HepG2 (cell line): ENCODE measurements around the gene MEA1. TPM values are rescaled to one million over a fixed set of nuclear protein-coding genes. Genes with fewer than 3 reads are reported as not detected.

Experiments
- GABPB1 ChIP-seq: IDR thresholded peaks from 2 replicates; pipeline ENCODE4 v1.6.1; 2016; ENCODE audit warnings: mild to moderate bottlenecking, missing genetic modification reagents, moderate library complexity, missing compliant biosample characterization
- GPN1 ChIP-seq: sonication (generic); formaldehyde crosslinking; IDR thresholded peaks from 2 replicates; pipeline ENCODE4 v1.5.1; 2020; ENCODE audit warnings: missing genetic modification reagents, borderline replicate concordance
- HIC2 ChIP-seq: sonication (generic); formaldehyde crosslinking; IDR thresholded peaks from 2 replicates; pipeline ENCODE4 v1.9.0; 2022; ENCODE audit warnings: low read depth, missing genetic modification reagents
- HMGXB3 ChIP-seq: sonication (generic); formaldehyde crosslinking; IDR thresholded peaks from 2 replicates; pipeline ENCODE4 v1.4.0; 2020; ENCODE audit warnings: missing genetic modification reagents, borderline replicate concordance
- IKZF1 ChIP-seq: fragments of 450-650 bp; IDR thresholded peaks from 2 replicates; pipeline ENCODE4 v1.7.1; 2016
- PTBP1 ChIP-seq: fragments of 200-400 bp; formaldehyde crosslinking; IDR thresholded peaks from 2 replicates; pipeline ENCODE4 v1.6.1; 2018; ENCODE audit warnings: low read length, low read depth; ENCODE audit not compliant: poor library complexity, severe bottlenecking
- RNF2 ChIP-seq: fragments of 450-650 bp; conservative IDR thresholded peaks from 2 replicates; pipeline ENCODE4 v1.6.1; 2016; ENCODE audit warnings: low read depth
- SAFB2 ChIP-seq: sonication (generic); formaldehyde crosslinking; IDR thresholded peaks from 2 replicates; pipeline ENCODE4 v1.5.1; 2020; ENCODE audit warnings: missing genetic modification reagents, low read depth, mild to moderate bottlenecking, borderline replicate concordance
- SIX1 ChIP-seq: sonication (generic); formaldehyde crosslinking; IDR thresholded peaks from 2 replicates; pipeline ENCODE4 v1.4.0; 2020; ENCODE audit warnings: missing genetic modification reagents, borderline replicate concordance
- TEAD2 ChIP-seq: sonication (generic); formaldehyde crosslinking; IDR thresholded peaks from 2 replicates; pipeline ENCODE4 v1.9.0; 2021; ENCODE audit warnings: missing genetic modification reagents
- ZBTB38 ChIP-seq: sonication (generic); formaldehyde crosslinking; IDR thresholded peaks from 2 replicates; pipeline ENCODE4 v1.5.1; 2020; ENCODE audit warnings: mild to moderate bottlenecking, missing genetic modification reagents
- ZMYM2 ChIP-seq: sonication (generic); formaldehyde crosslinking; IDR thresholded peaks from 2 replicates; pipeline ENCODE4 v1.8.0; 2022; ENCODE audit warnings: mild to moderate bottlenecking, missing genetic modification reagents
- ZNF235 ChIP-seq: sonication (generic); formaldehyde crosslinking; IDR thresholded peaks from 2 replicates; pipeline ENCODE4 v1.8.1; 2023; ENCODE audit warnings: mild to moderate bottlenecking, missing genetic modification reagents, borderline replicate concordance
- ZSCAN9 ChIP-seq: IDR thresholded peaks from 2 replicates; pipeline ENCODE4 v1.6.1; 2016; ENCODE audit warnings: borderline replicate concordance
- polyA plus RNA-seq, 8 experiments: library from polyadenylated mRNA; depleted of rRNA in 3 of 8; stranded (reverse) in 7 of 8; unstranded in 1 of 8; fragments of >200 nt; fragmentation: Illumina TruSeq in 4 of 8; extraction: Trizol in 4 of 8; gene quantifications; 2 replicates each; pipeline versions ENCODE4 v1.2.1 to v1.2.3, GENCODE V29; 2011 to 2016; ENCODE audit warnings: low read depth in 4 of 8, missing spikeins in 1 of 8, mixed read lengths in 1 of 8; ENCODE audit not compliant: insufficient read depth in 1 of 8
- total RNA-seq, 5 experiments: library from RNA; depleted of rRNA; stranded (reverse); fragments of >200 nt; fragmentation: Illumina TruSeq; extraction: Trizol; gene quantifications; 2 replicates each; pipeline ENCODE4 v1.2.3, GENCODE V29; 2016; ENCODE audit warnings: low read depth in 1 of 5
- TF ChIP-seq, protein P1 (sequence below): sonication (generic); formaldehyde crosslinking; IDR thresholded peaks from 2 replicates; pipeline ENCODE4 v1.4.0; 2020; ENCODE audit warnings: mild to moderate bottlenecking, low read depth, missing genetic modification reagents
- TF ChIP-seq, protein P2 (sequence below): sonication (generic); formaldehyde crosslinking; IDR thresholded peaks from 2 replicates; pipeline ENCODE4 v1.4.0; 2020; ENCODE audit warnings: missing genetic modification reagents
- TF ChIP-seq, protein P3 (sequence below): sonication (generic); formaldehyde crosslinking; IDR thresholded peaks from 2 replicates; pipeline ENCODE4 v1.4.0; 2020; ENCODE audit warnings: missing genetic modification reagents, borderline replicate concordance

MEA1 gene
- total and polyA plus RNA-seq, 2 of the 13 experiments (the other 11 are each of a cell fraction or from before 2014, with no cell fraction given), result 75.6 to 86.2 TPM

GRCh38 chr6:43052842-43053544, 39.2 kb upstream of the MEA1 start (continued):
- no peak for TF ChIP-seq HMGXB3 (CRISPR knock-in tag)
- TF ChIP-seq, protein P1, sequence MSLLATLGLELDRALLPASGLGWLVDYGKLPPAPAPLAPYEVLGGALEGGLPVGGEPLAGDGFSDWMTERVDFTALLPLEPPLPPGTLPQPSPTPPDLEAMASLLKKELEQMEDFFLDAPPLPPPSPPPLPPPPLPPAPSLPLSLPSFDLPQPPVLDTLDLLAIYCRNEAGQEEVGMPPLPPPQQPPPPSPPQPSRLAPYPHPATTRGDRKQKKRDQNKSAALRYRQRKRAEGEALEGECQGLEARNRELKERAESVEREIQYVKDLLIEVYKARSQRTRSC (CRISPR knock-in tag), result no peak
- TF ChIP-seq GPN1, result no peak
- no peak for TF ChIP-seq ZMYM2 (CRISPR knock-in tag)
- TF ChIP-seq HIC2 (CRISPR knock-in tag), result no peak
- TF ChIP-seq TEAD2, result 0 out of 2 replicates have a peak, but pooled peaks have one; percentile 32
- TF ChIP-seq, protein P2, sequence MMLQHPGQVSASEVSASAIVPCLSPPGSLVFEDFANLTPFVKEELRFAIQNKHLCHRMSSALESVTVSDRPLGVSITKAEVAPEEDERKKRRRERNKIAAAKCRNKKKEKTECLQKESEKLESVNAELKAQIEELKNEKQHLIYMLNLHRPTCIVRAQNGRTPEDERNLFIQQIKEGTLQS (CRISPR knock-in tag), result no peak
- peak; percentile 76 for TF ChIP-seq ZBTB38 (CRISPR knock-in tag)
- TF ChIP-seq, protein P3, sequence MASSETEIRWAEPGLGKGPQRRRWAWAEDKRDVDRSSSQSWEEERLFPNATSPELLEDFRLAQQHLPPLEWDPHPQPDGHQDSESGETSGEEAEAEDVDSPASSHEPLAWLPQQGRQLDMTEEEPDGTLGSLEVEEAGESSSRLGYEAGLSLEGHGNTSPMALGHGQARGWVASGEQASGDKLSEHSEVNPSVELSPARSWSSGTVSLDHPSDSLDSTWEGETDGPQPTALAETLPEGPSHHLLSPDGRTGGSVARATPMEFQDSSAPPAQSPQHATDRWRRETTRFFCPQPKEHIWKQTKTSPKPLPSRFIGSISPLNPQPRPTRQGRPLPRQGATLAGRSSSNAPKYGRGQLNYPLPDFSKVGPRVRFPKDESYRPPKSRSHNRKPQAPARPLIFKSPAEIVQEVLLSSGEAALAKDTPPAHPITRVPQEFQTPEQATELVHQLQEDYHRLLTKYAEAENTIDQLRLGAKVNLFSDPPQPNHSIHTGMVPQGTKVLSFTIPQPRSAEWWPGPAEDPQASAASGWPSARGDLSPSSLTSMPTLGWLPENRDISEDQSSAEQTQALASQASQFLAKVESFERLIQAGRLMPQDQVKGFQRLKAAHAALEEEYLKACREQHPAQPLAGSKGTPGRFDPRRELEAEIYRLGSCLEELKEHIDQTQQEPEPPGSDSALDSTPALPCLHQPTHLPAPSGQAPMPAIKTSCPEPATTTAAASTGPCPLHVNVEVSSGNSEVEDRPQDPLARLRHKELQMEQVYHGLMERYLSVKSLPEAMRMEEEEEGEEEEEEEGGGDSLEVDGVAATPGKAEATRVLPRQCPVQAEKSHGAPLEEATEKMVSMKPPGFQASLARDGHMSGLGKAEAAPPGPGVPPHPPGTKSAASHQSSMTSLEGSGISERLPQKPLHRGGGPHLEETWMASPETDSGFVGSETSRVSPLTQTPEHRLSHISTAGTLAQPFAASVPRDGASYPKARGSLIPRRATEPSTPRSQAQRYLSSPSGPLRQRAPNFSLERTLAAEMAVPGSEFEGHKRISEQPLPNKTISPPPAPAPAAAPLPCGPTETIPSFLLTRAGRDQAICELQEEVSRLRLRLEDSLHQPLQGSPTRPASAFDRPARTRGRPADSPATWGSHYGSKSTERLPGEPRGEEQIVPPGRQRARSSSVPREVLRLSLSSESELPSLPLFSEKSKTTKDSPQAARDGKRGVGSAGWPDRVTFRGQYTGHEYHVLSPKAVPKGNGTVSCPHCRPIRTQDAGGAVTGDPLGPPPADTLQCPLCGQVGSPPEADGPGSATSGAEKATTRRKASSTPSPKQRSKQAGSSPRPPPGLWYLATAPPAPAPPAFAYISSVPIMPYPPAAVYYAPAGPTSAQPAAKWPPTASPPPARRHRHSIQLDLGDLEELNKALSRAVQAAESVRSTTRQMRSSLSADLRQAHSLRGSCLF, result no peak
- peak; percentile 8; the same call in 1 of the 2 replicates for TF ChIP-seq ZNF235
- TF ChIP-seq IKZF1, result no peak
- no peak for TF ChIP-seq SIX1 (CRISPR knock-in tag)
- TF ChIP-seq GABPB1 (CRISPR knock-in tag), result no peak
- no peak for TF ChIP-seq PTBP1
- no peak for TF ChIP-seq SAFB2 (CRISPR knock-in tag)
- TF ChIP-seq ZSCAN9, result no peak
- no peak for TF ChIP-seq RNF2
